ENCODE results near the gene FUBP1. TPM values are rescaled to one million over a fixed set of nuclear protein-coding genes. Genes with fewer than 3 reads are reported as not detected.
"Not testable (repeated sequence)": the region's sequence is repeated elsewhere in the genome, so short reads cannot be mapped to it uniquely, and the experiment has no call there.

The FUBP1 gene
- 123 and 142 TPM in 2 replicates for polyA plus RNA-seq (2011; rRNA removed)
- 150 and 164 TPM in 2 replicates for polyA minus RNA-seq (2011; rRNA and poly(A)+ RNA removed)

GRCh38 chr1:77978969-77979876 is at the start of gene FUBP1:
Gene FUBP1 (minus strand): TSS chr1:77979072. CDS start chr1:77979004, 68 bp downstream.
- Histone ChIP-seq H3K27me3 (ENCODE audit: control insufficient read depth, insufficient read depth, low read length) (no peaks in the 10 kb centered on the region), H3K9me3 (ENCODE audit: control insufficient read depth, insufficient read depth, low read length) (peaks cover 2% of the 10 kb centered on the region; the same call in 1 of the 2 replicates), H3K27ac (ENCODE audit: low read depth, low read length) (peak within 1 kb of the TSS; percentile 97), H3K4me3 (ENCODE audit: low read depth, low read length) (peak within 1 kb of the TSS; percentile 77)
- DNase-seq (ENCODE audit: low read depth, low spot score), result peak; percentile 99
- ChIA-PET CTCF (interaction anchor here (0.6 to 3.5 kb wide), 10 partner anchors 8 to 135 kb away, joined by 3 to 36 read pairs (median 4); no protein-coding TSS in a partner anchor), POLR2A (interaction anchor here (0.6 to 5.9 kb wide), 4 partner anchors 25 to 135 kb away, joined by 3 to 105 read pairs (median 6); partner anchors contain the start of gene DNAJB4)
- peak; percentile 74 for TF ChIP-seq CTCF (IDR thresholded peaks at IDR 0.05; ENCODE audit: low read depth, low read length)

GRCh38 chr1:78021134-78021533 is 42.3 kb upstream of the FUBP1 start:
- H3K9me3 ChIP-seq (ENCODE audit: control insufficient read depth, insufficient read depth, low read length); DNase-seq (ENCODE audit: low read depth, low spot score); H3K4me3 ChIP-seq (ENCODE audit: low read depth, low read length); H3K27me3 ChIP-seq (ENCODE audit: control insufficient read depth, insufficient read depth, low read length); CTCF ChIA-PET; POLR2A ChIA-PET; H3K27ac ChIP-seq (ENCODE audit: low read depth, low read length): not testable (repeated sequence)

GRCh38 chr1:78019024-78019423 is 40.2 kb upstream of the FUBP1 start:
- H3K4me3 ChIP-seq (ENCODE audit: low read depth, low read length), result no peak overlapping the region

GRCh38 chr1:78015148-78015547 is 36.3 kb upstream of the FUBP1 start:
- Histone ChIP-seq H3K27me3 (ENCODE audit: control insufficient read depth, insufficient read depth, low read length) (no peaks in the 10 kb centered on the region), H3K27ac (ENCODE audit: low read depth, low read length) (no peak overlapping the region), H3K4me3 (ENCODE audit: low read depth, low read length) (no peak overlapping the region), H3K9me3 (ENCODE audit: control insufficient read depth, insufficient read depth, low read length) (no peaks in the 10 kb centered on the region)
- TF ChIP-seq CTCF (IDR thresholded peaks at IDR 0.05; ENCODE audit: low read depth, low read length), result no peak
- ChIA-PET CTCF (interaction anchor here (0.8 kb wide), 2 partner anchors 20 to 99 kb away, joined by 3 to 4 read pairs; no protein-coding TSS in a partner anchor), POLR2A (no interaction called here)
- DNase-seq (ENCODE audit: low read depth, low spot score), result no peak

More at GRCh38 chr1:78019024-78019423, 40.2 kb upstream of the FUBP1 start:
- CTCF ChIA-PET, result interaction anchor here (0.5 kb wide), 1 partner anchor 47 kb away, joined by 5 read pairs; no protein-coding TSS in a partner anchor
- Histone ChIP-seq H3K27ac (ENCODE audit: low read depth, low read length) (no peak overlapping the region), H3K9me3 (ENCODE audit: control insufficient read depth, insufficient read depth, low read length) (no peaks in the 10 kb centered on the region; the same call in 1 of the 2 replicates), H3K27me3 (ENCODE audit: control insufficient read depth, insufficient read depth, low read length) (no peaks in the 10 kb centered on the region)
- POLR2A ChIA-PET, result interaction anchor here (0.9 kb wide), 1 partner anchor 11 kb away, joined by 3 read pairs; no protein-coding TSS in a partner anchor
- no peak for TF ChIP-seq CTCF (IDR thresholded peaks at IDR 0.05; ENCODE audit: low read depth, low read length)
- DNase-seq (ENCODE audit: low read depth, low spot score), result no peak

GRCh38 chr1:78011050-78011449 is 32.2 kb upstream of the FUBP1 start:
- CTCF ChIA-PET, result interaction anchor here (0.9 to 2.2 kb wide), 2 partner anchors 87 to 103 kb away, joined by 6 to 13 read pairs; no protein-coding TSS in a partner anchor

More at GRCh38 chr1:78011050-78011449, 32.2 kb upstream of the FUBP1 start:
- POLR2A ChIA-PET, result interaction anchor here (0.7 kb wide), 2 partner anchors 8 to 18 kb away, joined by 3 to 4 read pairs; no protein-coding TSS in a partner anchor
- no peaks in the 10 kb centered on the region for H3K9me3 ChIP-seq (ENCODE audit: control insufficient read depth, insufficient read depth, low read length)
- no peak for DNase-seq (ENCODE audit: low read depth, low spot score)
- H3K27me3 ChIP-seq (ENCODE audit: control insufficient read depth, insufficient read depth, low read length), result no peaks in the 10 kb centered on the region
- H3K4me3 ChIP-seq (ENCODE audit: low read depth, low read length), result no peak overlapping the region
- H3K27ac ChIP-seq (ENCODE audit: low read depth, low read length), result no peak overlapping the region
- no peak for TF ChIP-seq CTCF (IDR thresholded peaks at IDR 0.05; ENCODE audit: low read depth, low read length)
